Islet precursor cell (in vitro differentiated cells): Measurements from ENCODE around the gene MYO7B.

Experiments
- DNase-seq: peaks from one replicate; pipeline ENCODE4 v3.0.0-alpha.2; 2018

MYO7B gene

DNA sequence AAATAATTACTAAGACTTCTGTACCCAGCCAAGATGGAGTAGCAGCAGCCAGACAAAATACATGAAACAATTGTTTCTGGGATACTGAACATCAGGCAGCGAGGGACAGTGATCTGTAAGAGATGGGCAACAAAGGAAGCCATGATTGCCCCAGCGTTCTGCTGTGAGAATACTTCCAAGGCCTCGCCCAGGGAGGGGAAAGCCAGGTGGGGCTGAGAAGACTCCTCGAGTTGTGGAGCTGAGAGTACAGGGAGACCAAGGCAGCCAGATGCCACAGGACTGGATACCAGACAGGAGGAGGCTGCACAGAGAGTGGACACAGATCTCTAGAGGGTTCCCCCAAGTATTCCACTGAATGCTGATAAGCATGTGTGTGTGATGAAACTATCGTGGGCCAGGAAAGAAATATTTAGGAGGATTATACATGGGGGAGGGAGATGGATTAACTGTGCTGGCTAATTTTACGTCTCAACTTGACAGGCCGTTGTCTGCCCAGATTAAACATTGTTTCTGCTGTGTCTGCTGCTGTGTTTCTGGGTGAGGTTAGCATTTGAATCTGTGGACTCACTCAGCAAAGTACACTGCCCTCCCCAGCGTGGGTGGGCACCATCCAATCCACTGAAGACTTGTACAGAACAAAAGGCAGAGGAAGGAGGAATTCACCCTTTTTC is 150.1 kb downstream of the MYO7B start:
- no peak for DNase-seq
